GM18498 (cell line): ENCODE data around the gene KCNK3.

Experiments
- ATAC-seq: cut with Tn5 transposase; IDR thresholded peaks from one replicate; pipeline ENCODE4 v1.9.1; 2021; ENCODE audit warnings: mild to moderate bottlenecking, moderate library complexity; ENCODE audit not compliant: unreplicated experiment

Gene KCNK3

DNA sequence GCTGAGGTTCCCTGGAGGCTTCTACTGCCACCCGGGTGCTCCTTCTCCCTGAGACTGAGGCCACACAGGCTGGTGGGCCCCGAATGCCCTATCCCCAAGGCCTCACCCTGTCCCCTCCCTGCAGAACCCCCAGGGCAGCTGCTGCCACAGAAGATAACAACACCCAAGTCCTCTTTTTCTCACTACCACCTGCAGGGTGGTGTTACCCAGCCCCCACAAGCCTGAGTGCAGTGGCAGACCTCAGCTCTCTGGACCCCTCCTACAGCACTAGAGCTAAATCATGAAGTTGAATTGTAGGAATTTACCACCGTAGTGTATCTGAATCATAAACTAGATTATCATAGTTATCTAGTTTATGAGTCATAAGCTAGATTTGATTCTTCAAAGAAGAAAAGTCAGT, 86.0 kb downstream of the KCNK3 start:
- no peak for ATAC-seq

DNA sequence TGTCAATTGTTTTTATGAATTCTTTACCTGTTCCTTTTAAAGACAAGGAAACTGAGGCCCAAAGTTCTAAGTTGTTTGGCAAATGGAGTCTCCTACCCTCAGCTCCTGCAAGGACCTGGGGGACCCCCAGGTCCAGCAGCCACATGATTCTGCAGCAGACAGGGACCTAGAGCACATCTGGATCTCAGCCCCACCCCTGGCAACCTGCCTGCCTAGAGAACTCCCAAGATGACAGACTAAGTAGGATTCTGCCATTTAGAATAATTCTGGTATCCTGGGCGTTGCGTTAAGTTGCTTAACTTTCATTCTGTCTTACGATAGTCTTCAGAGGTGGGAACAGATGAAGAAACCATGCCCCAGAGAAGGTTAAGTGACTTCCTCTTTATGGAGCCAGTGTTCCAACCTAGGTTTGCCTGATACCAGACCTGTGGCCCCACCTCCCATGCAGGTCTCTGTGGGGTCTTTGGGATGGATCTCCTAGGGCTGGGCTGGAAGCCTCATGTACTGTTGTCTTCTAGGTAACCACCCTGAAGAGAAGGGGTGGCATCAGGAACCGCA, 87.8 kb downstream of the KCNK3 start:
- no peak for ATAC-seq
